ENCODE data around the gene RRP1.

DNA sequence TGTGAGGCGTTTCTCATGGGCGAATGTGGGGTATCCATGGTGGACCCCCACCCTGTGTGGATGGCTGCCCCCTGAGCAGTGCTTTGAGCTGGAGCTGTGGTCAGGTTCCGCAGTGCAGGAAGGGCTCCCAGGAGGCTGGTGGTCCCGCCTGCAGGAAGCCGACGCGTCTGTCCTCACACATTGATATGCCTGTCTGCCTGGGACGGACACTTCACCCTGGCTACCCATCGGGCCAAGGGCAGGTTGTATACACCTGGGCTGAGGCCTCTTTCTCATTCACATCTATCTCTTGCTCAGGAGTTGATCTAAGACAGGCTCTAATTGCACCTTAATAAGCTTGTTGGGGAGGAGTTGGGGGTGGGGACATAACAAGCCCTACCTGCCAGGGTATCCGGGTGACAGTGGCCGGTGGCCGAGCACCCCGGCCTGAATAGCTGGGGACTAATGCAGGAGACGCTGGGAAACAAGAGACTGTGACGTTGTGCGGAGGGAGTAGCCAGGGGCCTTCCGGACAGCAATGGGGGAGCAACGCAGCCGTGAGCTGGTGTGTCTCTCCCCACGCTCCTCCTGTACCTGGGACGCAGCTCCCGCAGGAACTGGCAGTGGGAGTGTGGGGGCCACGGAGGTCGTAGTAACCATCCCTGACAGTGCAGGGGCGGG, 48.8 kb upstream of the RRP1 start:
- TF ChIP-seq CTCF (IDR thresholded peaks at IDR 0.05), result no peak
- peak; percentile 22 to 28 for TF ChIP-seq POLR2A (IDR thresholded peaks at IDR 0.05)

Measured in Peyer's patch (tissue), 4 donors.